HepG2 (cell line): Measurements from ENCODE around the gene CLEC16A. TPM values are rescaled to one million over a fixed set of nuclear protein-coding genes. Genes with fewer than 3 reads are reported as not detected.
A peak's percentile ranks its signal among the peaks of the same experiment; 100 is the strongest.

Experiments
- ARNT ChIP-seq: fragments of 450-650 bp; IDR thresholded peaks from 2 replicates; pipeline ENCODE4 v1.6.1; 2017
- ATF7 ChIP-seq, 2 experiments: fragments of 450-650 bp in 1 of 2; sonication (generic) in 1 of 2; formaldehyde crosslinking in 1 of 2; IDR thresholded peaks; 2 replicates each; pipeline versions ENCODE4 v1.4.0 to v1.6.1; 2016 to 2020; ENCODE audit warnings: antibody characterized with exemption in 1 of 2, mild to moderate bottlenecking in 1 of 2, missing genetic modification reagents in 1 of 2
- DMTF1 ChIP-seq: sonication (generic); formaldehyde crosslinking; IDR thresholded peaks from 2 replicates; pipeline ENCODE4 v1.4.0; 2020; ENCODE audit warnings: mild to moderate bottlenecking, missing genetic modification reagents
- GZF1 ChIP-seq: sonication (generic); formaldehyde crosslinking; IDR thresholded peaks from 2 replicates; pipeline ENCODE4 v1.5.1; 2020; ENCODE audit warnings: mild to moderate bottlenecking, missing genetic modification reagents
- HOMEZ ChIP-seq: IDR thresholded peaks from 2 replicates; pipeline ENCODE4 v1.6.1; 2016; ENCODE audit warnings: low read depth
- KDM4B ChIP-seq: sonication (generic); formaldehyde crosslinking; IDR thresholded peaks from 2 replicates; pipeline ENCODE4 v1.4.0; 2020; ENCODE audit warnings: missing genetic modification reagents
- KLF6 ChIP-seq: IDR thresholded peaks from 2 replicates; pipeline ENCODE4 v1.8.0; 2016; ENCODE audit warnings: missing biosample characterization, missing genetic modification reagents
- MAF1 ChIP-seq: sonication (generic); formaldehyde crosslinking; IDR thresholded peaks from 2 replicates; pipeline ENCODE4 v1.5.0; 2020; ENCODE audit warnings: missing genetic modification reagents, borderline replicate concordance
- MEIS1 ChIP-seq: sonication (generic); formaldehyde crosslinking; IDR thresholded peaks from 2 replicates; pipeline ENCODE4 v1.9.0; 2021; ENCODE audit warnings: mild to moderate bottlenecking, missing genetic modification reagents, moderate library complexity, borderline replicate concordance
- MYNN ChIP-seq: sonication (generic); formaldehyde crosslinking; IDR thresholded peaks from 2 replicates; pipeline ENCODE4 v1.4.0; 2020; ENCODE audit warnings: mild to moderate bottlenecking, low read depth, missing genetic modification reagents
- PAF1 ChIP-seq: IDR thresholded peaks from 2 replicates; pipeline ENCODE4 v1.6.1; 2016; ENCODE audit warnings: missing genetic modification reagents, missing compliant biosample characterization
- PBX2 ChIP-seq: IDR thresholded peaks from 2 replicates; pipeline ENCODE4 v1.6.1; 2016; ENCODE audit warnings: control low read depth
- PPARG ChIP-seq: conservative IDR thresholded peaks from 2 replicates; pipeline ENCODE4 v1.6.1; 2016; ENCODE audit warnings: missing biosample characterization, missing genetic modification reagents
- RFXANK ChIP-seq: IDR thresholded peaks from 2 replicates; pipeline ENCODE4 v1.6.1; 2016
- SPEN ChIP-seq: sonication (generic); formaldehyde crosslinking; IDR thresholded peaks from 2 replicates; pipeline ENCODE4 v1.5.1; 2020; ENCODE audit warnings: low read depth, mild to moderate bottlenecking, missing genetic modification reagents
- TERF1 ChIP-seq: sonication (generic); formaldehyde crosslinking; IDR thresholded peaks from 2 replicates; pipeline ENCODE4 v1.8.0; 2022; ENCODE audit warnings: mild to moderate bottlenecking, missing genetic modification reagents, moderate library complexity
- ZBTB49 ChIP-seq: sonication (generic); formaldehyde crosslinking; IDR thresholded peaks from 2 replicates; pipeline ENCODE4 v1.4.0; 2020; ENCODE audit warnings: missing genetic modification reagents, borderline replicate concordance
- ZNF121 ChIP-seq: sonication (generic); formaldehyde crosslinking; IDR thresholded peaks from 2 replicates; pipeline ENCODE4 v1.5.0; 2020; ENCODE audit warnings: mild to moderate bottlenecking, missing genetic modification reagents
- ZNF232 ChIP-seq: sonication (generic); formaldehyde crosslinking; IDR thresholded peaks from 2 replicates; pipeline ENCODE4 v1.4.0; 2020; ENCODE audit warnings: missing genetic modification reagents, borderline replicate concordance
- ZNF296 ChIP-seq: sonication (generic); formaldehyde crosslinking; conservative IDR thresholded peaks from 2 replicates; pipeline ENCODE4 v1.5.0; 2020; ENCODE audit warnings: mild to moderate bottlenecking, missing genetic modification reagents
- ZNF879 ChIP-seq: sonication (generic); formaldehyde crosslinking; IDR thresholded peaks from 2 replicates; pipeline ENCODE4 v1.8.1; 2023; ENCODE audit warnings: missing genetic modification reagents
- ZNF883 ChIP-seq: sonication (generic); formaldehyde crosslinking; IDR thresholded peaks from 2 replicates; pipeline ENCODE4 v1.5.1; 2020; ENCODE audit warnings: mild to moderate bottlenecking, missing genetic modification reagents; ENCODE audit errors: not compliant biosample characterization
- polyA plus RNA-seq, 8 experiments: library from polyadenylated mRNA; depleted of rRNA in 3 of 8; stranded (reverse) in 7 of 8; unstranded in 1 of 8; fragments of >200 nt; fragmentation: Illumina TruSeq in 4 of 8; extraction: Trizol in 4 of 8; gene quantifications; 2 replicates each; pipeline versions ENCODE4 v1.2.1 to v1.2.3, GENCODE V29; 2011 to 2016; ENCODE audit warnings: low read depth in 4 of 8, missing spikeins in 1 of 8, mixed read lengths in 1 of 8; ENCODE audit not compliant: insufficient read depth in 1 of 8
- total RNA-seq, 5 experiments: library from RNA; depleted of rRNA; stranded (reverse); fragments of >200 nt; fragmentation: Illumina TruSeq; extraction: Trizol; gene quantifications; 2 replicates each; pipeline ENCODE4 v1.2.3, GENCODE V29; 2016; ENCODE audit warnings: low read depth in 1 of 5

The CLEC16A gene
- total and polyA plus RNA-seq, 2 of the 13 experiments (the other 11 are each of a cell fraction or from before 2014, with no cell fraction given): 8.5 to 10.3 TPM

DNA sequence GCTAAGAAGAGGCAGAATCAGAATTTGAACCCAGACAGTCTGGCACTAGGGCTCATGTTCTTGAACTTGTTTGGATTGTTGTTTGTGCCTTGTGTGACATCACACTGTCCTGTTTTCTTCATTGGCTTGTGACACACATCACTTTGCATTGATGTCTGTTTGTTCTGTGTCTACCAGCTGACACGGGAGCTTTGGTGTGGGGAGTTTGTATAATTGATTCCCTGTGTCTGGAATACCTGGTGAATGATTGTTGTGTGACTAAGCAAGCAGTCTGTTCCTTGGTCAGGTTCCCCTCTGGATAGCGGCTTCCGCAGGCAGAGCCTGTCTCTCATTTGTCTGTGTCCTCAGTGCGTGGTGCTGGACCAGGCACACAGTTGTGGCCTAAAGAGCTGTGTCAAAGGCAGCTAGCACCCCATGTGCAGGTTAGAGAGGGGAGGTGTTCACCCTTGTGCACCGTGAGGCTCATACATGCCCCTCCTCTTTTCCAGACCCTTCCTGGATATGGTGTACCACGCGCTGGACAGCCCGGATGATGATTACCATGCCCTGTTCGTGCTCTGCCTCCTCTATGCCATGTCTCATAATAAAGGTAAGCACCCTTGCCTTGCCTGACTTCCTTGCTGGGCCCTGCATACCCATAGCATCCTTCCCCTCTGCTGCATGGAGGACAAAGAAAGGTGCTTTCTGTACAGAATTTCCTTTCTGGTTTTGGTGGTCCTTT is 80.1 kb downstream of the CLEC16A start (continued):
- 0 out of 2 replicates have a peak, but pooled peaks have one; percentile 21 for TF ChIP-seq PBX2 (CRISPR knock-in tag)
- no peak for TF ChIP-seq ZNF883 (CRISPR knock-in tag)
- TF ChIP-seq HOMEZ (CRISPR knock-in tag): peak; percentile 44; the same call in 1 of the 2 replicates
- no peak for TF ChIP-seq MAF1 (CRISPR knock-in tag)
- TF ChIP-seq PPARG: no peak
- no peak for TF ChIP-seq ZNF232 (CRISPR knock-in tag)
- TF ChIP-seq SPEN (CRISPR knock-in tag): no peak
- TF ChIP-seq ZBTB49 (CRISPR knock-in tag): no peak
- no peak for TF ChIP-seq ATF7 (IDR thresholded peaks at IDR 0.05)
- TF ChIP-seq ATF7 (CRISPR knock-in tag; IDR thresholded peaks at IDR 0.05): no peak
- no peak for TF ChIP-seq MEIS1
- no peak for TF ChIP-seq RFXANK (CRISPR knock-in tag)
- no peak for TF ChIP-seq PAF1 (CRISPR knock-in tag)
- no peak for TF ChIP-seq MYNN (CRISPR knock-in tag)
- TF ChIP-seq GZF1 (CRISPR knock-in tag): no peak
- no peak for TF ChIP-seq DMTF1 (CRISPR knock-in tag)
- TF ChIP-seq ZNF121: no peak
- TF ChIP-seq ZNF296 (CRISPR knock-in tag): no peak
- TF ChIP-seq ZNF879 (CRISPR knock-in tag): no peak
- TF ChIP-seq KLF6 (CRISPR knock-in tag): no peak
- TF ChIP-seq ARNT: no peak
- TF ChIP-seq KDM4B (CRISPR knock-in tag): no peak
- TF ChIP-seq TERF1 (CRISPR knock-in tag): no peak
